GM19452 (cell line): Measurements from ENCODE around the gene SLC22A3.
A peak's percentile ranks its signal among the peaks of the same experiment; 100 is the strongest.
"Not testable (repeated sequence)": the region's sequence is repeated elsewhere in the genome, so short reads cannot be mapped to it uniquely, and the experiment has no call there.

Source experiments
- ATAC-seq: cut with Tn5 transposase; IDR thresholded peaks from one replicate; pipeline ENCODE4 v1.9.1; 2021; ENCODE audit not compliant: unreplicated experiment

Gene SLC22A3

DNA sequence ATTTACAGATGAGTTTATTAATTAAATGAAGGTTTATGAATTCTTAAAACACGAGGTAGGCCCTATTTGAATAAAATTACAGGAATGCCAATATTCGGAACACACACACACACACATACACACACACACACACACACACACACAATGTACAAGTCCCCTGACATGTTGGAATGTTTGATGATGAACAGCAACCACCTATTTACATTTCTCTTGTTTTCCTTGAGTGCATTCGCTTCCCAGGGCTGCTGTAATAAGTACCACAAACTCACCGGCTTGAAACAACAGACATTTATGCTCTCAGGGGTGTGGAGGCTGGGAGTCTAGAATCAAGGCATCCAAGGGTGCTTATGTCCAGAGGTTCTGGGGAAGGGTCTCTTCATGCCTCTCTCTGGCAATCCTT, 90.3 kb downstream of the SLC22A3 start:
- no peak for ATAC-seq

- no peak for ATAC-seq
Measured at GRCh38 chr6:160439751-160440150, 91.6 kb downstream of the SLC22A3 start.

- no peak for ATAC-seq
Measured at GRCh38 chr6:160442151-160442550, 94.0 kb downstream of the SLC22A3 start.

GRCh38 chr6:160445130-160445529, 97.0 kb downstream of the SLC22A3 start:
- ATAC-seq = no peak

DNA sequence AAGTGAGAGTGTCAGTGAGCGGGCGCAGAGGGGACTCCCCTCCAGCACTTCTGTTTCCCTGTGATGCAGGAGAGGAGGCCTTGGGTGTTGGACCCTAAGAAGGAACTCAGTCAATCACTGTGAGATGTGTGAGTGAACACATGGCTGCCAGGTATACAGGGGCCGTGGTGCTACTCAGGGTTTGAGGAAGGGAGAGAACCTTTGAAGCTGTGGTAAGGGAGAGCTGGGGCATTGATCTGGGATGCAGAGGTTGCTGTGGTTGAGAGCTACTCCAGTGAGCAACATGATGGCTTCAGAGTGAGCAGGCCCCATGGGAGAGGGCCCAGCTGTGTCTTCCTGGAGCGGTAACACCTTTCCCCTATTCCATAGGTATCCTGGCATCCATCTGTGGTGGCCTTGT, 99.2 kb downstream of the SLC22A3 start:
- ATAC-seq = no peak

- ATAC-seq = not testable (repeated sequence)
Measured at GRCh38 chr6:160449787-160450186, 101.6 kb downstream of the SLC22A3 start.

DNA sequence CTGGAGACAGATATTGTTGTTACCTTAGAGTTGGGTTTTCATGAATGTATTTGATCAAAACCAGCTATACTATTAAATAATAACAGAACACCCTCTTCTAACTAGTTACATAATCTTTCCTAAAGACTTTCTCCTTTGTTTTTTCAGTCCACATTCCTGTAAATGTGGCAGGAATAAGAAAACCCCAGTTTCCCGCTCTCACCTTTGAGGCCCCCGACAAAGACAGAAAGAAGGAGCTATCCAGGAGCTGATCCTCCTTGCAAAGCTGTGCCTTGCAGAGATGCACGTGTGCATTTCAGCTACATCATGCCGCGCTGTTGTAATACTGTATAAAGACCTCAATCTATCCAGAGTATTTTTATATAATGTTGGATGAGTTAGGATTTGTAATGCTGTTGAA, 102.7 kb downstream of the SLC22A3 start:
- no peak for ATAC-seq

DNA sequence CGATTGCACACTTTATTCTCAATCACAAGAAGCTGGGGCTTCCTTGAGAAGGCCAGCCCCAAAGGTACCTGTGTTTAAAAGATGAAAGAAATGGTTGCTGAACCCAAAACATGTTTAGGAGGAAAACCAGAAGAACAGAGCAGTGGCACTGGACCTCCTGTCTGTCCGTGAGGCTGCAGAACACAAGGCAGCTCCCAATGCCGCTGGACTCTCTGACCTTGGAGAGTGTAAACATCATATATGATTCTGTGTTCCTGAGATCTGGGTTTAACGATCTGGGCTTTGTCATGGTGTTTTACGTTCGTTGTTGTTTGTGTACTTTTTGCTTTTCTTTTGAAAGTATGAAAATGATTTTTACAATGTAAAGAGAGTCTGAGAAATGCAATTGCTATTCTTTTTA, 106.1 kb downstream of the SLC22A3 start:
- ATAC-seq = no peak

GRCh38 chr6:160455081-160455480, 106.9 kb downstream of the SLC22A3 start:
- ATAC-seq = no peak

DNA sequence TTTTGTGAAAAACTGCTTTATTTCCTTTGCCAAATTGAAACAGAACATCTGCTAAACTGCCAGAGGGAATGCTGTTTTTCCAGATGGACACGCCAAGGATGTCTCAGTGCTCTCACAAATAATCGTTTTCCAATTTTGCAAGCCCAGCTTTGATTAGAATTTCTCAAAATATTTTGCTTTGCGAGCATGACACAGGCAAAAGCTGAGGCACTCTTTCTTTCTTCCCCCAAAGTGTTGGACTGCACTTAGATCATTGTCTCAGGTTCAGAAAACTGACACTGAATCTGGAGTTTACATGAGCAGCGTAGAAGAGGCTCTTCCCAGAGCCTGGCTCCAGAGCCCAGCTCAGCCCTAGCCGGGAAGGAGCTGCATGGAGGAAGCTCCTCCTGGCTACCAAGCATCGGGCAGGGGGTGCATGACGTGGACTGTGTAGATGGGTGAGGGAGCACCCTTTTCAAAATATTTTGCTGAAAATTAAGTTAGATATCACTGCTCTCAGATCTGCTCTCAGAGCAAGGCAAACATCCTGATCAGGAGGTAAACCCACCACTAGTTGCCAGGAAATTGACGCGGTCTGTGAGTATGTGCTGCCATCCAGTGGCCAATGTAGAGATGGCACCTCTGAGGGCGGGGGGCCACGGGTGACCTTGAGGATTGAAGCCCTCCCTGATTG, 107.5 kb downstream of the SLC22A3 start:
- peak; percentile 81 for ATAC-seq

DNA sequence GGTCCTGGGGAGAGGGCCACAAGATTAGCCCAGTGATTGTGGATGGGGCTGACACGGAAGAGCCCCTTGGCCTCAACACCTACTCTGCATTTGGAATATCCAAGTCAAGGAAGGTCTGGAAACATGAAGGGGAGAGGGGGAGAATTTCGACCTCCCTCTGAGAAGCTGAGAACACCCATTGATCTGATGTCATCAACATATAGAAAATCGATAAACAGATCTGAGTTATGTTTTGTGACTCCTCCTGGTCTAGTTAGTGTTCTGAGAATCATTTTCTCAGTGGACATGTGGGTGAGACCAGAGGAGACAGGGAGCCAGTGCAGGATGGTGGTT, 108.0 kb downstream of the SLC22A3 start:
- no peak for ATAC-seq

DNA sequence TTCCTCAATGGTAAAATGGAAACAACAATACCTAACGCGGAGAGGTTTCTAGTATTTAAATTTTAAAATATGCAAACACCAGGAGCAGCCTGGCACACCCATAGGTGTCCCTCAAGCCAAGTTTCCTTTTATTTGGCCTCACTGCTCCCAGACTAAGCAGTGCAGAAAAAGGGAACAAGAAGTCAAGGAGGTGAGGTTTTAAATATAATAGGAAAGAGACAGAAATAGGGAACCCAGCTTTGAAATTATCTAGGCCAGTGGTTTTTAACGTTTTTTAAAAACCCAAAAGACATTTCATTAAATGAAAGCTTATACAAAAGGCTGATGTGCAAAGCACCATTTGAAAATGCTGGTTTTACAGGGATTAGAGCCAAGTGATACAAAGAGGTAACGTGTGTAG, 109.6 kb downstream of the SLC22A3 start:
- no peak for ATAC-seq

DNA sequence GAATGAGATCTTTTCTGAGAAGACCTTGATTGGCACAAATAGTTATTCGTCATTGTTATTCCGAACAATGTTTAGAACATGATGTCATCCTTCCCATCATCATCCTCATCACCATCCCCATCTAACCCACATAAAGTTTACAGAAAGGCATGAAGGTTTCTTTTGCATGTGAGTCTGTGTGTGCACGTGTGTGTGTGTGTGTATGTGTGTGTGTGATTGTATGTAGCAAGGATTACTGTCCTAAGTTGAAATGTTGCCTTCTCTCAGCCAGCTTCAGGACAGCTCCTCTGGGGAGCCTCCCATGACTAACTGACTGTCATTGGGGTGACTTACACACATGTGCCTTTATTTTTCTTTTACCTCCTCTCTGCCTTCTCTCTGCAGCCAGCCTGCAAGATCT, 113.5 kb downstream of the SLC22A3 start:
- no peak for ATAC-seq

- peak; percentile 15 for ATAC-seq
Measured at GRCh38 chr6:160462116-160462515, 113.9 kb downstream of the SLC22A3 start.

DNA sequence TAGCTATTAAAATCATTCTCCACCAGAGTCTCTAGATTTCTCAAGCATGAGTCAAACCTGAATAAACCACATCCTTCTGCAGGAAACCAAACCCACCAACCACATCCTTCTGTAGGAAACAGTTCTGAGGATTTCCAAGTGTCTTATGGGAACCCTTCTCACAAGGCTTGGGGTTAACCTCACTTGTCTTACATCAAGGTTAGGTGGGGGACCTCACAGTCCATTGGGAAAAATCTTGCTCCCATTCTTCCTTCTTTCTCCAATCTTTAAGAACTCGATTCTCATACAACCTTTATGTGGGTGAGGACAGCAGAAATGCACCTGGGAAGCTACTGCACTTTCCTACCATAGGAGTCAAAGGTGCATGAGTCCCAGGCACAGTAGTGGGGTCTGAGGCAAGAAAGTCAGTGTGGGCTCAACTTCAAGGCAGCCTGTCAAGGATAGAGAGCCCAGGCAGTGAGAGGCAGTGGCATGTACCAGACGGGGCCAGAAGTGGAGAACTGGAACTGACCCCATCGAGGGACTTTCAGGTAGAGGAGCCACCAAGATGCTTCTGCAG, 114.5 kb downstream of the SLC22A3 start:
- ATAC-seq = peak; percentile 96

DNA sequence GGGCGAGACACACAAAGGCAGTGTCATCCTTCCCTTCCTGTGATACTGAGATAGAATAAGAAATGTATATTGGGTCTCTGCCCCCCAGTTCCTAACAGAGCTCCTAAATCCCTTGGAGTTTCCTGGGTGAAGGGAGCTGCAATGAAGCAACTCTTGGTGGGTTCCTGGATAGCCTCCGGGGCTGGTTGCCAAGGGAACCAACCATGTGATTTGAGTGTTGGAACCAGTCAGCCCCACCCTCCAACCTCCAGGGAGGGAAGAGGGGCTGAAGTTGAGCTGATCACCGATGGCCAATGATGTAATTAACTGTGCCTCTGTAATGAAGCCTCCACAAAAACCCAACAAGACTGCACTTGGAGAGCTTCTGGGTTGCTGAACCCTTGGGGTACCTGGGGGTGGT, 116.6 kb downstream of the SLC22A3 start:
- ATAC-seq = no peak

DNA sequence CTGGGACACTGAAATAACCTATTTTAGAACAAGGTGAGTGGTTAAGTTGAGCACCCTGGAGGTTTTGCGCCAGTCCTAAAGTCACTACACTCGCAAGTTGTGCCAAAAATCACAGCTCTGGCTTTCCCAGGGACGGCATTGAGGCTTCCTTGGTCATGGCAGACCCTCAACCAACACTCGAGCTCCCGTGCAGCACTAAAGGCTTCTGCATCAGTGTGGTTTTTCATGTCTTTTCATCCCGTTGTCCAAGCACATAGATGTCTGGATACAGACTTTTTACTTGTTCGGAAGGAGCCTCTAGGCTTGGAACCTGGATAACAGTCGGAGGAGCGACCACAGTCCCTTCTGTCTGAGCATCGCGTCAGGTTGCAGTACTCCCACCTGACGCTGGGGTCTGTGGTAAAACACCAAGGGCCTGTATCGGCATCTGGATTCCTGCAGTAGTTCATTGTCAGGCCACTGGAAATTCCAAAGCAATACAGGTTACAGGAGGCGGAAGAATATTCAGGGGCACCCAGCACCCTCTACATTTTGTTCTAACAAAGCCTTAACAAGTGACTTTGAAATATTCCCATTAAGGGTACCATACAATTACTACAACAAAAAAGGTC, 119.2 kb downstream of the SLC22A3 start:
- ATAC-seq = not testable (repeated sequence)

DNA sequence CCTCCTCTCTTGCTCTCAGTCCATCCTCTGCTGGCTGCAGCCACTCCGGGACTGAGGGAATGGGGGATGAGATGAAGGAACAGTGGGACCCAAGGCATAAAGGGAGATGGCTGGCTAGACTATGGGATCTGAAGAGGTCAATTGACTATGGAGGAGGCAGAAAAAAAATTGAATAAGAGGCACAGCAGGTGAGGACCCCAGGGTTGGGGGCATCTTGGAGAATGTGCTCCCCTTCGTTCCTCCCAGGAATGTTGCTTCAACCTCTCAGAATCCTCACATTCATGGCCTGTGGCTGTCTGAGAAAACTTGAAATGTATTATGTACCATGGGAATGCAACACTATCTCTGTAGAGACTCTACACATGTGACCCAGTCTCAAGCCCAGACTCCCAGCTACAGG, 121.0 kb downstream of the SLC22A3 start:
- no peak for ATAC-seq

DNA sequence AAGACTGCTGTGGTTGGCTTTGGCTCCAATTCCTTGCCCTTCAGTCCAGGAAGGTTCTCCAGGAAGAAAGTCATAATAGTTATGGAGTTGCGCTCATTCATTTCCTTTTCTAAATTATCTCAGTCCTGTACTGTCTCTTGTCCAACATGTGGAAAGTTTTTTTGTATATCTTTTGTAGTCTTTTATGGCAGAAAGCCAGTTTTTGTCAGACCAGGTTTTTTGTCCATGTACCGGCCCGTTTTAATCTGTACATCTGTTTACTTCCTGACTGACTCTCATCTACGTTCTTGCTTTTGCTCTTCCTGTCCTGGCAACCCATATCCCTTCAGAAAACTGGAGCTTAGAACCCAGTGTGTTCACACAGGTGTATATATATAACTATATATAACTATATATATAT, 127.9 kb downstream of the SLC22A3 start:
- not testable (repeated sequence) for ATAC-seq

DNA sequence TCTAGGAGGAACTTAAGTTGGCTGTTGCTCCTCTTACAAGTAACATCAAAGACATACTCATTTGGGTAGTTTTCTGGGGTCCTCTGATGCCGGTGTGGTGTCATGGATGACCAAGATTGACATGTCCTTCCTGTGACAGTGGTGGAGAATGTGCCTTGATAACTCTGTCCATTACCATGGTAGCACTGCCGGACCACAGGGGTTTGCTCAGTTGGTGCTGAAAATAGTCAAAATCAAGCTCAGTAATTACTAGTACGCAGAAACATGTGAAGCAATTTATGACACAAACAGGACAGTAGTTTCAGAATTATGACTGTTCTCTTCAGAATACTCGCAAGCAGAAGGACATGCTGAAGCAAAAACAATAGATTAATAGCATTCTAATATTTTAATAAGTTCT, 128.9 kb downstream of the SLC22A3 start:
- ATAC-seq = not testable (repeated sequence)

GRCh38 chr6:160477901-160478300, 129.7 kb downstream of the SLC22A3 start:
- ATAC-seq = no peak

GRCh38 chr6:160487116-160487515, 138.9 kb downstream of the SLC22A3 start:
- no peak for ATAC-seq

GRCh38 chr6:160489091-160489490, 140.9 kb downstream of the SLC22A3 start:
- no peak for ATAC-seq
